Measurements from ENCODE around the gene MDM2. TPM values are rescaled to one million over a fixed set of nuclear protein-coding genes. Genes with fewer than 3 reads are reported as not detected.
"Not testable (repeated sequence)": the region's sequence is repeated elsewhere in the genome, so short reads cannot be mapped to it uniquely, and the experiment has no call there.

The MDM2 gene
- total RNA-seq, 4 donors from 2014 or later: 47.5 to 79.2 (median 57.4) TPM

GRCh38 chr12:68838046-68838886 is 30.3 kb downstream of the MDM2 start:
- Histone ChIP-seq H3K4me1 (peaks cover 0 to 10% (median 0%) of the 10 kb centered on the region in 3 donors), H3K4me3 (no peak overlapping the region), H3K27me3 (no peaks in the 10 kb centered on the region), H3K9me3 (no peaks in the 10 kb centered on the region), H3K27ac (no peak overlapping the region), H3K36me3 (peaks cover 9 to 86% of the 10 kb centered on the region in 2 donors)
- no peak for TF ChIP-seq EP300 (IDR thresholded peaks at IDR 0.05)
- TF ChIP-seq POLR2A (IDR thresholded peaks at IDR 0.05): no peak
- no peak for TF ChIP-seq CTCF (IDR thresholded peaks at IDR 0.05)
- no peak for TF ChIP-seq POLR2AphosphoS5 (IDR thresholded peaks at IDR 0.05)
- 73 to 75% methylated on average over 5 of the region's 5 CpGs for WGBS, 2 donors (ENCODE audit: low coverage in 1 of 2)
- ATAC-seq: no peak

GRCh38 chr12:68839183-68840147 is 31.5 kb downstream of the MDM2 start:
- Histone ChIP-seq H3K4me1 (peaks cover 0 to 10% (median 0%) of the 10 kb centered on the region in 3 donors), H3K36me3 (peaks cover 9 to 75% of the 10 kb centered on the region in 2 donors), H3K27me3 (no peaks in the 10 kb centered on the region), H3K27ac (no peak overlapping the region), H3K4me3 (no peak overlapping the region), H3K9me3 (no peaks in the 10 kb centered on the region)
- TF ChIP-seq EP300 (IDR thresholded peaks at IDR 0.05) (no peak), POLR2AphosphoS5 (IDR thresholded peaks at IDR 0.05) (no peak), POLR2A (IDR thresholded peaks at IDR 0.05) (no peak), CTCF (IDR thresholded peaks at IDR 0.05) (no peak)
- 50 to 70% methylated on average over 2 of the region's 2 CpGs for WGBS, 2 donors (ENCODE audit: low coverage in 1 of 2)
- no peak for ATAC-seq

- peaks cover 7 to 67% of the 10 kb centered on the region in 2 donors for H3K36me3 ChIP-seq
- H3K27me3 ChIP-seq, ATAC-seq, H3K4me1 ChIP-seq, H3K9me3 ChIP-seq, H3K4me3 ChIP-seq, H3K27ac ChIP-seq: not testable (repeated sequence)
- 94 to 100% methylated on average over 5 of the region's 5 CpGs for WGBS, 2 donors (ENCODE audit: low coverage in 1 of 2)
These were observed 33.2 kb downstream of the MDM2 start for GRCh38 chr12:68841175-68841574.

GRCh38 chr12:68841717-68842116 is 33.7 kb downstream of the MDM2 start:
- no peak for ATAC-seq
- TF ChIP-seq CTCF (IDR thresholded peaks at IDR 0.05): no peak
- TF ChIP-seq EP300 (IDR thresholded peaks at IDR 0.05): no peak
- no peak for TF ChIP-seq POLR2A (IDR thresholded peaks at IDR 0.05)
- no peak for TF ChIP-seq POLR2AphosphoS5 (IDR thresholded peaks at IDR 0.05)
- H3K27ac ChIP-seq: no peak overlapping the region
- H3K27me3 ChIP-seq: no peaks in the 10 kb centered on the region
- no peaks in the 10 kb centered on the region for H3K9me3 ChIP-seq
- no peaks in the 10 kb centered on the region for H3K4me1 ChIP-seq
- peaks cover 5 to 62% of the 10 kb centered on the region in 2 donors for H3K36me3 ChIP-seq
- no peak overlapping the region for H3K4me3 ChIP-seq
- WGBS, 2 donors (ENCODE audit: low coverage in 1 of 2): 75 to 83% methylated on average over 2 of the region's 2 CpGs

- H3K4me1 ChIP-seq: no peaks in the 10 kb centered on the region
- TF ChIP-seq CTCF (IDR thresholded peaks at IDR 0.05): no peak
- TF ChIP-seq POLR2AphosphoS5 (IDR thresholded peaks at IDR 0.05): no peak
- TF ChIP-seq POLR2A (IDR thresholded peaks at IDR 0.05): no peak
- no peak for TF ChIP-seq EP300 (IDR thresholded peaks at IDR 0.05)
- no peaks in the 10 kb centered on the region for H3K9me3 ChIP-seq
- ATAC-seq: no peak
- no peak overlapping the region for H3K4me3 ChIP-seq
- 79 to 100% methylated on average over 2 to 3 of the region's 3 CpGs for WGBS, 2 donors (ENCODE audit: low coverage in 1 of 2)
- H3K27ac ChIP-seq: no peak overlapping the region
- H3K27me3 ChIP-seq: no peaks in the 10 kb centered on the region
- H3K36me3 ChIP-seq: peaks cover 5 to 58% of the 10 kb centered on the region in 2 donors
These were observed 34.1 kb downstream of the MDM2 start for GRCh38 chr12:68842123-68842522.

Data from gastroesophageal sphincter (tissue), 4 donors.